K562 (cell line): ENCODE results near the gene TCF25. TPM values are rescaled to one million over a fixed set of nuclear protein-coding genes. Genes with fewer than 3 reads are reported as not detected.

Experiments
- CBX3 ChIP-seq, 2 experiments: IDR thresholded peaks; 1 replicate in 1 of 2; 2 replicates in 1 of 2; pipeline ENCODE4 v1.6.1; 2012; ENCODE audit warnings: inconsistent platforms in 2 of 2, low read length in 2 of 2, borderline replicate concordance in 1 of 2, control low read depth in 1 of 2
- CEBPG ChIP-seq, 3 experiments: fragments of 200-800 bp in 1 of 3; sonication (Bioruptor generic) in 1 of 3; sonication (generic) in 1 of 3; formaldehyde crosslinking in 1 of 3; IDR thresholded peaks in 2 of 3; conservative IDR thresholded peaks in 1 of 3; 2 replicates each; pipeline versions ENCODE4 v1.6.1 to v1.8.0; 2016 to 2022; ENCODE audit warnings: missing compliant biosample characterization in 2 of 3, missing genetic modification characterization in 2 of 3, mild to moderate bottlenecking in 1 of 3, missing genetic modification reagents in 1 of 3
- ELF1 ChIP-seq: fragments of 200-800 bp; sonication (Bioruptor generic); IDR thresholded peaks from 2 replicates; pipeline ENCODE4 v1.6.1; 2016; ENCODE audit warnings: missing genetic modification characterization, missing compliant biosample characterization
- GTF3C2 ChIP-seq: IDR thresholded peaks from 3 replicates; pipeline ENCODE4 v1.6.1; 2011; ENCODE audit warnings: borderline replicate concordance, mild to moderate bottlenecking, moderate library complexity; ENCODE audit not compliant: insufficient read length; ENCODE audit errors: extremely low read depth
- HEY1 ChIP-seq: fragments of 250-450 bp; sonication (Bioruptor Pico); IDR thresholded peaks from 2 replicates; pipeline ENCODE4 v1.5.0; 2020; ENCODE audit warnings: mild to moderate bottlenecking, moderate library complexity, borderline replicate concordance
- HNRNPLL ChIP-seq: fragments of 200-400 bp; formaldehyde crosslinking; IDR thresholded peaks from 2 replicates; pipeline ENCODE4 v1.6.1; 2017; ENCODE audit warnings: low read length, low read depth, mild to moderate bottlenecking; ENCODE audit not compliant: poor library complexity, severe bottlenecking
- NR1H2 ChIP-seq: sonication (generic); formaldehyde crosslinking; IDR thresholded peaks from 2 replicates; pipeline ENCODE4 v1.4.0; 2020; ENCODE audit warnings: mild to moderate bottlenecking, missing genetic modification reagents
- SRSF1 ChIP-seq: fragments of 200-400 bp; formaldehyde crosslinking; IDR thresholded peaks from 2 replicates; pipeline ENCODE4 v1.6.1; 2017; ENCODE audit warnings: mild to moderate bottlenecking, low read depth, low read length, moderate library complexity
- ZMIZ1 ChIP-seq, 2 experiments: fragments of 150-350 bp in 1 of 2; IDR thresholded peaks; 2 replicates each; pipeline ENCODE4 v1.6.1; 2012 to 2016; ENCODE audit warnings: low read depth in 2 of 2, low read length in 2 of 2, mild to moderate bottlenecking in 1 of 2, moderate library complexity in 1 of 2
- ZNF561 ChIP-seq: fragments of 450-650 bp; formaldehyde crosslinking; conservative IDR thresholded peaks from 2 replicates; pipeline ENCODE4 v1.4.0; 2020; ENCODE audit warnings: mild to moderate bottlenecking, moderate library complexity
- ZNF780A ChIP-seq: fragments of 250-450 bp; sonication (Bioruptor Pico); IDR thresholded peaks from 2 replicates; pipeline ENCODE4 v1.5.0; 2021; ENCODE audit warnings: mild to moderate bottlenecking
- polyA plus RNA-seq, 8 experiments: library from polyadenylated mRNA; depleted of rRNA in 4 of 8; stranded (reverse) in 5 of 8; unstranded in 3 of 8; fragments of >200 nt; fragmentation: Nextera tagmentation in 2 of 8; fragmentation: Illumina TruSeq in 1 of 8; extraction: Ambion mirVana in 2 of 8; extraction: Trizol in 1 of 8; gene quantifications; 2 replicates each; pipeline versions ENCODE4 v1.2.1 to v1.2.3, GENCODE V29; 2011 to 2014; ENCODE audit warnings: inconsistent platforms in 1 of 8, missing spikeins in 1 of 8
- total RNA-seq, 7 experiments: library from RNA; depleted of rRNA in 6 of 7; stranded (reverse); fragments of >200 nt in 6 of 7; fragmentation: Illumina TruSeq in 2 of 7; extraction: Trizol in 2 of 7; gene quantifications; 2 replicates each; pipeline versions ENCODE4 v1.2.1 to v1.2.3, GENCODE V29; 2011 to 2021; ENCODE audit warnings: low replicate concordance in 1 of 7
- TF ChIP-seq, protein P1 (sequence below): sonication (generic); formaldehyde crosslinking; IDR thresholded peaks from 2 replicates; pipeline ENCODE4 v1.8.0; 2022; ENCODE audit warnings: mild to moderate bottlenecking, missing genetic modification reagents, borderline replicate concordance

Gene TCF25
- total and polyA plus RNA-seq, 9 of the 15 experiments (the other 6 are each of a cell fraction or from before 2014, with no cell fraction given) = 9.0 to 154 (median 83.8) TPM

GRCh38 chr16:89921702-89922476, 48.5 kb downstream of the TCF25 start (continued):
- TF ChIP-seq, protein P1, sequence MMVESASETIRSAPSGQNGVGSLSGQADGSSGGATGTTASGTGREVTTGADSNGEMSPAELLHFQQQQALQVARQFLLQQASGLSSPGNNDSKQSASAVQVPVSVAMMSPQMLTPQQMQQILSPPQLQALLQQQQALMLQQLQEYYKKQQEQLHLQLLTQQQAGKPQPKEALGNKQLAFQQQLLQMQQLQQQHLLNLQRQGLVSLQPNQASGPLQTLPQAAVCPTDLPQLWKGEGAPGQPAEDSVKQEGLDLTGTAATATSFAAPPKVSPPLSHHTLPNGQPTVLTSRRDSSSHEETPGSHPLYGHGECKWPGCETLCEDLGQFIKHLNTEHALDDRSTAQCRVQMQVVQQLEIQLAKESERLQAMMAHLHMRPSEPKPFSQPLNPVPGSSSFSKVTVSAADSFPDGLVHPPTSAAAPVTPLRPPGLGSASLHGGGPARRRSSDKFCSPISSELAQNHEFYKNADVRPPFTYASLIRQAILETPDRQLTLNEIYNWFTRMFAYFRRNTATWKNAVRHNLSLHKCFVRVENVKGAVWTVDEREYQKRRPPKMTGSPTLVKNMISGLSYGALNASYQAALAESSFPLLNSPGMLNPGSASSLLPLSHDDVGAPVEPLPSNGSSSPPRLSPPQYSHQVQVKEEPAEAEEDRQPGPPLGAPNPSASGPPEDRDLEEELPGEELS (CRISPR knock-in tag) = no peak
- TF ChIP-seq ZNF780A (CRISPR knock-in tag) = no peak
- TF ChIP-seq CEBPG (CRISPR knock-in tag; IDR thresholded peaks at IDR 0.05) = no peak
- no peak for TF ChIP-seq CEBPG (tag; conservative IDR thresholded peaks at IDR 0.05 in 1 of 2, IDR thresholded peaks at IDR 0.05 in 1 of 2)
- TF ChIP-seq CBX3 (IDR thresholded peaks at IDR 0.05; ENCODE audit: borderline replicate concordance in 1 of 2, low read length in 2 of 2) = 0 out of 3 replicates have a peak, but pooled peaks of 1 of the 2 experiments have one; percentile 42
- no peak for TF ChIP-seq HEY1 (CRISPR knock-in tag)
- no peak for TF ChIP-seq ZNF561
- TF ChIP-seq NR1H2 (CRISPR knock-in tag) = no peak
- no peak for TF ChIP-seq ZMIZ1 (IDR thresholded peaks at IDR 0.05; ENCODE audit: low read depth in 2 of 2, low read length in 2 of 2)
- no peak for TF ChIP-seq SRSF1
- TF ChIP-seq GTF3C2 = no peak
- no peak for TF ChIP-seq ELF1 (tag)
- TF ChIP-seq HNRNPLL = no peak
